HG03196 (cell line): Measurements from ENCODE around the gene DNAJC7.
A peak's percentile ranks its signal among the peaks of the same experiment; 100 is the strongest.

ENCODE experiments used
- ATAC-seq: cut with Tn5 transposase; IDR thresholded peaks from one replicate; pipeline ENCODE4 v1.9.1; 2021; ENCODE audit not compliant: unreplicated experiment

DNAJC7 gene

GRCh38 chr17:42016941-42017865, at the start of gene DNAJC7:
Gene DNAJC7 (minus strand): TSS chr17:42017439. CDS start chr17:42017416, 23 bp downstream.
- peak; percentile 75 for ATAC-seq

- ATAC-seq = no peak
Observed at GRCh38 chr17:42065201-42065600, 48.0 kb upstream of the DNAJC7 start.

GRCh38 chr17:42062681-42063080, 45.4 kb upstream of the DNAJC7 start:
- ATAC-seq = no peak

- ATAC-seq = no peak
Observed at GRCh38 chr17:42061646-42062487, 44.6 kb upstream of the DNAJC7 start.

- no peak for ATAC-seq
Observed at GRCh38 chr17:42060231-42060630, 43.0 kb upstream of the DNAJC7 start.

GRCh38 chr17:42059815-42060214, 42.6 kb upstream of the DNAJC7 start:
- ATAC-seq = no peak

- no peak for ATAC-seq
Observed at GRCh38 chr17:42058063-42058462, 40.8 kb upstream of the DNAJC7 start.

- ATAC-seq = no peak
Observed at GRCh38 chr17:42056635-42057034, 39.4 kb upstream of the DNAJC7 start.

GRCh38 chr17:42055496-42055895, 38.3 kb upstream of the DNAJC7 start:
- ATAC-seq = no peak

GRCh38 chr17:42055027-42055426, 37.8 kb upstream of the DNAJC7 start:
- no peak for ATAC-seq

- ATAC-seq = no peak
Observed at GRCh38 chr17:42053731-42054500, 36.7 kb upstream of the DNAJC7 start.

- ATAC-seq = no peak
Observed at GRCh38 chr17:42052346-42052877, 35.2 kb upstream of the DNAJC7 start.

- ATAC-seq = no peak
Observed at GRCh38 chr17:42051645-42052044, 34.4 kb upstream of the DNAJC7 start.

GRCh38 chr17:42051013-42051400, 33.8 kb upstream of the DNAJC7 start:
- no peak for ATAC-seq

- no peak for ATAC-seq
Observed at GRCh38 chr17:42050393-42051012, 33.3 kb upstream of the DNAJC7 start, which contains the start of gene C17orf113. Gene C17orf113 (minus strand): TSS chr17:42050601. CDS start chr17:42043376, 7,225 bp downstream.

GRCh38 chr17:42049834-42050392, 32.7 kb upstream of the DNAJC7 start:
- no peak for ATAC-seq

- ATAC-seq = no peak
Observed at GRCh38 chr17:42047343-42047742, 30.1 kb upstream of the DNAJC7 start.

- ATAC-seq = no peak
Observed at GRCh38 chr17:42045719-42046118, 28.5 kb upstream of the DNAJC7 start.

GRCh38 chr17:42042598-42043319, 25.5 kb upstream of the DNAJC7 start:
- ATAC-seq = no peak
